MV-4-11 (cell line): Measurements from ENCODE around the gene SLC26A5.
A peak's percentile ranks its signal among the peaks of the same experiment; 100 is the strongest.
"Not testable (repeated sequence)": the region's sequence is repeated elsewhere in the genome, so short reads cannot be mapped to it uniquely, and the experiment has no call there.

ENCODE experiments used
- DNase-seq: peaks from one replicate; lab custom pipeline; 2025; lab: John Stamatoyannopoulos, UW

Gene SLC26A5

GRCh38 chr7:103446049-103446520 is at the start of gene SLC26A5:
Gene SLC26A5, minus strand, starts transcription at chr7:103446207. Its CDS starts 24,693 bp downstream, at chr7:103421514.
- no peak for DNase-seq

- DNase-seq = no peak
Measured at GRCh38 chr7:103487419-103487818, 41.4 kb upstream of the SLC26A5 start.

GRCh38 chr7:103486873-103487272 is 40.9 kb upstream of the SLC26A5 start:
- not testable (repeated sequence) for DNase-seq

GRCh38 chr7:103480771-103481170 is 34.8 kb upstream of the SLC26A5 start:
- no peak for DNase-seq

GRCh38 chr7:103474956-103475355 is 28.9 kb upstream of the SLC26A5 start:
- no peak for DNase-seq

- no peak for DNase-seq
Measured at GRCh38 chr7:103469095-103469948, 23.3 kb upstream of the SLC26A5 start.

GRCh38 chr7:103466814-103467213 is 20.8 kb upstream of the SLC26A5 start:
- DNase-seq = no peak

- no peak for DNase-seq
Measured at GRCh38 chr7:103462358-103462757, 16.4 kb upstream of the SLC26A5 start.

GRCh38 chr7:103447073-103447960 is 1.3 kb upstream of the SLC26A5 start:
- peak; percentile 20 for DNase-seq

- DNase-seq = peak; percentile 3
Measured at GRCh38 chr7:103445228-103446048, 569 bp downstream of the SLC26A5 start.

GRCh38 chr7:103439661-103440060 is 6.3 kb downstream of the SLC26A5 start:
- DNase-seq = no peak

GRCh38 chr7:103437623-103438022 is 8.4 kb downstream of the SLC26A5 start:
- DNase-seq = no peak

- DNase-seq = peak; percentile 91
Measured at GRCh38 chr7:103432712-103433111, 13.3 kb downstream of the SLC26A5 start.

GRCh38 chr7:103425177-103425576 is 20.8 kb downstream of the SLC26A5 start:
- no peak for DNase-seq

GRCh38 chr7:103423467-103424179 is 22.4 kb downstream of the SLC26A5 start:
- DNase-seq = no peak

GRCh38 chr7:103420857-103421384 is 25.1 kb downstream of the SLC26A5 start:
- DNase-seq = no peak

GRCh38 chr7:103418241-103418640 is 27.8 kb downstream of the SLC26A5 start:
- DNase-seq = peak; percentile 17

- no peak for DNase-seq
Measured at GRCh38 chr7:103413407-103413806, 32.6 kb downstream of the SLC26A5 start.

- no peak for DNase-seq
Measured at GRCh38 chr7:103412151-103412550, 33.9 kb downstream of the SLC26A5 start.

- DNase-seq = not testable (repeated sequence)
Measured at GRCh38 chr7:103405789-103406613, 40.0 kb downstream of the SLC26A5 start.
